Raji (cell line): Measurements from ENCODE around the gene KIAA1191.

Experiments used
- POLR2A ChIP-seq: IDR thresholded peaks from 2 replicates; pipeline ENCODE4 v1.6.1; 2011; ENCODE audit warnings: low read depth, low read length, control low read depth; ENCODE audit not compliant: insufficient read depth

KIAA1191 gene

DNA sequence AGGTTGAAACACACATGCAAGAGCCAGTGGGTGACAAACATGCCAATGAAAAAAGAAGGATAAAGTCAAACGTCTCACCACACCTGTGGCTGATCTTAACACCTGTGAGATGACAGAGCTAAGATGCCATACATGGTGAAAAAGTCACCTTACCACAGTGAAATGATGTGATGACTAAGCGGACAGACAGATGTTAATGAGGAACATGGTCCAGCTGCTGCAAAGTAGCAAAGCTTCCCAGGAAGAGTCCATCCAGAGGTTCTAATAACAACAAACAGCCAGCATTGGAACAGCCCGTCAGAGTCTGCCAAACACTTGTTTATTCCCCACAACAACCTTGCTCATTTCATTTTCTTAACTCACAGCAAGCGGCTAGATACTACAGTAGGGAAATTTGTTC lies 1.9 kb downstream of the KIAA1191 start:
- TF ChIP-seq POLR2A = no peak

DNA sequence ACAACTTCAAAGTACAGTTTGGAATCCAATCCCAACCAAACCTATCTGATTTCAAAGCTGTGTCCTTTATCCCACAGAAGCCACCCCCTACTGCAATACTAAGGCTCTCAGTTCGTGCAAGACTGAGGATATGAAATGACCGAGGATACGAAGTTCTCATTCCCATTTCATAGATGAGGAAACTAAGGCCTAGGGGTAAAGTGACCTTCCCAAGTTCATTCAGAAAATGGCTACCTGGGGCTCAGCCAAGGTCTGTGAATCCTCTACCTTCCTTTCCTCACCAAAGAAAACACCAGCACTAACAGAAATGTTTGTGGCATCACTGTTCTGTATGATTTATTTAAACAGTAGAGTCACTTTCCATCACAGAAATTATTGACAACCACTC lies 5.4 kb downstream of the KIAA1191 start:
- TF ChIP-seq POLR2A = no peak

DNA sequence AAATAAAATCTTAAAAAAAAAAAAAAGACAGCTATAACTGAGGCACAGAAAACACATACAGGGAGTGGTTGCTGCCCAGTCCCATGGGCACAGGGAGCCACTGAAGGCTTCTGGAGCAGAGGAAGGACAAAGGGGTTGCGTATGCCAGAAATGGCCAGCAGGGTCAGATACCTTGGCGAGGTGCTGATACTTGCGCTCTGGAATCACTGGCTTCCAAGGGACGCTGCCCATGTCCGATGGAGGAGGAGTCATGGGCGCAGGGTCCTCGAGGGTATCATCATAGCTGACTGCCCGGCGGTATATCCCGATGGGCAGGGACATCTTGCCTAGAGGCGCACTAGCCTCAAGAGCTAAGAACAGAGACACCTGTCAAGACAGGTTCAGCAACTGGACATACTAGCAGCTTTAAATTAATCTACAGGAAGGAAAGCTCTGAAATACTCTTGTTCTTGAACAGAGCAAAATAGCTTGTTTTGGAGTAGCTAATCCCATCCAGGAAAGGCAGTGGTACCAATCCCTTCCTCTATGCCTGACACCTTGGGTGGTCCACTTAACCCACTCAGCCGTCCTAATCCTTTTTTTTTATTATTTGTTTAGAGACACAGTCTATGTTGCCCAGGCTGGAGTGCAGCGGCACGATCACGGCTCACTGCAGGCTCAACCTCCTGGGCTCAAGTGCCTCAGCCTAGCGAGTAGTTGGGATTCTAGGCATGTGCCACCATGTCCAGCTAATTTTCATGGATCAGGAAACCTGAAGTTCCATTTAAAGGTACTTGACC lies 6.0 kb downstream of the KIAA1191 start:
- no peak for TF ChIP-seq POLR2A

DNA sequence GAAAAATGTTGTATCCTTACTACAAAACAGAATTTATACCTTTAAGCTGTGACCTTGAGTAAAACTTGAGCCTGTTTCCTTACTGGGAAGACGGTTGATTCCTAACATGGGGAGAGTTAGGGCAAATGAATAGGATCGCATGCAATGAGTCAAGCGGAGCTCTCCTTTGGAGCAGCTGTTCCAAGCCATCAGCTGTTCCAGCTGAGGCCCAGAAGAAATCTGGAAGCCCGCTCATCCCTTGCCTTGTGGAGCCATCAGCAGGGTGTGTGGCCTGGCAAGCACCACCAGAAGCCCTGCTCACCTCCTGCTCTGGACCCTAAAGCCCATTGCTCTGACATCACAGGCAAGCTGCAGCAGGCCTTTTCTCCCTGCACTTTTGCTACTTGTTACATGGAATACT lies 8.0 kb downstream of the KIAA1191 start:
- no peak for TF ChIP-seq POLR2A

DNA sequence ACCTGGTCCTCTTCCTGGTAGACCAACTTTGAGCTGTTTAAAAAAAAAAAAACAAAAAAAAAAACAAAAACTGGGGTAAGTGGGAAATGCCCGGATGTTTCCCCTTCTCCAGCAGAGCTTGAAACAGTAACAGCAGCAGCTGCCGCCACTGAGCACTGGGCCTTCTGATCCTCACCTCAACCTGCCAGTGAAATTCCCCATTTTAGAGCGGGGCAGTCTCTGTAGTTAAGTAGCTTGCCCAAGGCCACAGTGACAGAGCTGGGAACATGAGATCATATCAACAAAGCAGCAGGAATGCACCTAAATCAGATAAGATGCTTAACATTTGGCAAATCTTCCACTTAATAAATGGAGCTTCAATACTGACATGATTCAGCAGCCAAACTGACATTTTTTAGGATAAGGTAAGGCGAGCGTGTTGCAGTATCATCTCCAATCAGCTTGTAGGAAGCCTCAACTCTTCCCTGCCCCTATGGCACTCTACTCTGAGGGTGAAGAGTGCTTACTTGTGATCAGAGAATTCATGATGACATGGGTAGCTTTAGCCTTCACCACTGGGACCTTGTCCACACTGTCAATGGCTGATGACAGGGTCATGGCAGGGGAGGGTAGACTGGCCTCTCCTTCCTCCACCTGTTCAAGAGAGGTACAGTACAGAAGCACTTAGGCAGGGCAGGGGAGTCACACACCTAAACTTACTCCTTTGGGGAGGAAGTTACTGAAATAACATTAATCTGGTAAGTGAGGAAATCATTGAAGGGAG lies 9.3 kb downstream of the KIAA1191 start:
- no peak for TF ChIP-seq POLR2A

DNA sequence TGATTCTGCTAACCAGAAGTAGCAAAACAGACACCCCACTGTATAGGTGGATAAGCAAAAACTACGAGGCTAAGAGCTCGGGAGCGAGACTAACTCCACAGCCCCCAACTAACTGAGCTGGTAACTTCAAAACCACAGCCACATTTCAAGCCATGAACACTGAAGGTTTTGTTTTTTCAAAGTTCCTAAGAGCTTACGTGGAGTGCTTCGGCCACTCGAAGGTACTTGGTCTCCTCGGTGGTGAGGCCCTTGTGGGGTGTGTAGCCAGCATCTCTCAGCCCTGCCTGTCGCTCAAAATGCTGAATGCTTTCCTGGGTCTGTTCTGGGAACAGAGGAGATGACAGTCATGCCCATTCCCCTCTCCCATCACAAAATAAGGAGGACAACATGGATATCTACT lies 11.1 kb downstream of the KIAA1191 start:
- no peak for TF ChIP-seq POLR2A

DNA sequence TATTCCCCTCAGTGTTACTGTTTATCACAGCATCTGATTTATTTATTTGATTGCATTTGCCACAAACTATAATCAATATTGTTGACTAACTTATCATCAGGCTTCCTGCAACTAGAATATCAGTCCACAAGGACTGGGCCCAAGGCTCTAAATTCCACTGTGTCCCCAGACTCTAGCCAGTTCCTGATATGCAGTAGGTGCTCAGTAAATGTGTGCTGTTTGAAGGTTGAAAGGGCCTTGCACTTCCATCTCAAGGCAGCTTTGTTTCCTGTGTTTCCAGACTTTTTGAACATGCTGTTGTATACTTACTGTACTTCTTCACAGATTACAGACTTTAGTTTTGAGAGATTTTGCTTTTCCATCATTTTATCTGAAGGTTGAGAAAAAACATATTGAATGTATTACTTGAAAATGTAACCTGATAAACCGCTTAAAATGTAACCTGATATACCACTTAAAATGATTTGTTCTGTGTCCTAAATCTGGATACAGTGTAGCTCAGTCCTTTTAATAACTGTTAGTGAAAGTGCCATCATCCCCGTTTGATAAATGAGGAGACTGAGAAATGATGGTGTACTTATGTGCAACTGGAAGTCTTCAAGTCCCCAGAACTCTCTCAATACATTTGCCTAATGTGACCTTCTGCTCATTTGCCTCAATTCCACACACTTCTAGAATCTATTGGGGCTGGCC lies 18.7 kb downstream of the KIAA1191 start:
- TF ChIP-seq POLR2A = no peak

DNA sequence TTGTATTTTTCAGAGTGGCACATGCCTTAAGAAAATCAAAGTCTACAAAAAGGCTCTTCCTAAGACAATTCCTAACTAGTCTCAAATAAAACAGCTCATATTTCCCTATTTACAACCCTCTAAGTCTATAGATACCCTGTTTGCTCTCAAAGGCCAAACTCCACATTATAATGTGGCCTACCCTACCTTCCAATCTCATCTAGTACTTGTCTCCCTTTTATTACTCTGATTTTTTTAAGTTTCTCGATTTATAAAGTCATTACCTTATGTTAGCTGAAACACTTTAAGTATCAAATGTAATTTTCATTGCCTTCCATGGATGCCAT lies 19.4 kb downstream of the KIAA1191 start:
- TF ChIP-seq POLR2A = no peak

DNA sequence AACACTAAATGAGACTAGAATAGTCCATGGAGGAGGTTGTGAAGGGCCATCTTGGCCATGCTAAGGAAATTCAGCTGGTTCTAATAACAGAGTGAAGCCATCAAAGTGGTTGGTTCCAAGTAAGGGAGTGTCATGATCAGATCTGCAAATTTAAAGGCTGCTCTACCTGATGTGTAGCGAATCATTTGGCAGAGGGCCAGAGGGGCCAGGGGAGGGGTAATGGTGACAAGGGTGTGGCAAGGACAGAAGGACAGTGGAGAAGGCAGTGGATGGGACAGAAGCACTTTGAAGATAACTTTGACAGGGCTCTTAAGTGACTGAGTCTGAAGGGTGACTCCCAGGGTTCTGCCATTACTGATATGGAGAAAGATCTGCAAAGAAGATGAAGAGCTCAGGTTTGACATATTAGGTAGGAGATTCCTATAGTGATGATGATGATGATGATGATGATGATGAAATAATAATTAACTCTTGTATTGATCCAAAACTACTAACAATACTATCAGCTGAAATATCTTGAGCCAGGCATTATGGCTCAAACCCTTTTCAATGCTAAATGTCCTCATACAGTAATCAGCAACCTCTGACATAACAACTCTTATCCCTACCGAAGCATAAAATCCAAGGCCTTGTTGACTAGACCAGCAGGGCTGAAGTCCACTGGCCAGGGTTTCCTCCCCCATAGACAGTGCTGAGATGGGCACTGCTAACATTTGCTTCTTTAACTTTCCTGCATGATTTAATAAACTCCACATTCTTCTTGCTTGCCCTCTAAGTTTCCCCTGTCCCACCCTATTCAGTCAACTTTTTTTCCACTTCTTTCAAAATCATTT lies 20.0 kb downstream of the KIAA1191 start:
- no peak for TF ChIP-seq POLR2A

DNA sequence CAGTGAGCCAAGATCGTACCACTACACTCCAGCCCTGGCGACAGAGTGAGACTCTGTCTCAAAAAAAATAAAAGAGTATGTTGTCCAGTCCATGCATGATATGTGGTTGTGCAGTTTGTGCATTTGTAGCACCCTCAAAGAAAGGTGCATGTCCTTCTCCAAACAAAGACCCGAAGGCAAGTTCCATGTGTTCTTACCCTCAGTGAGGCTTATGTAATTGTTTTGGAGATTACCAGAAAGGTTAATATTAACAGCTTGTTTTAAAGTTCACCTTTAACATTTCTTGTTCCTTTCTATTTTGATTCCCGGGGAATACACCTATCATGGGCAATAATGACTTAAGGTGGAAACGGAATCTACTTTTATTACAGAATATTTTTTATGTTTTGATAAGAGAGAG lies 22.3 kb downstream of the KIAA1191 start:
- TF ChIP-seq POLR2A = no peak

DNA sequence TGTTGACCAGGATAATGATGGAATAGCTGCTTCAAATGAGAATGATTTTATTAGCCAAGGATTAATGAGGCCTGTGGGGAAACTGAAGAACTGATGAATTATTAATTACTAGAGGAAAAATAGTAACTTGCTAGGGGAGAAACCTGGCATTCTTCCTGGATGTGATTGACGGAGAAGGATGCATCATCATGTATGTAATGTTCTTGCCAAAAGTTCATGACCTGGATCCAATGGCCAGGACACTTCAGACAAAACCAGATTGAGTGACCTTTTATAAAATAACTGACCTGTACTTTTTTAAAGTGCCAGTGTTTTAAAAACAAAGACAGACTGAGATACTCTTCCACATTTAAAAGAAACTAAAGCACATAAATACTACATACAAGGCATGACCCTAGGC lies 23.7 kb downstream of the KIAA1191 start:
- no peak for TF ChIP-seq POLR2A

DNA sequence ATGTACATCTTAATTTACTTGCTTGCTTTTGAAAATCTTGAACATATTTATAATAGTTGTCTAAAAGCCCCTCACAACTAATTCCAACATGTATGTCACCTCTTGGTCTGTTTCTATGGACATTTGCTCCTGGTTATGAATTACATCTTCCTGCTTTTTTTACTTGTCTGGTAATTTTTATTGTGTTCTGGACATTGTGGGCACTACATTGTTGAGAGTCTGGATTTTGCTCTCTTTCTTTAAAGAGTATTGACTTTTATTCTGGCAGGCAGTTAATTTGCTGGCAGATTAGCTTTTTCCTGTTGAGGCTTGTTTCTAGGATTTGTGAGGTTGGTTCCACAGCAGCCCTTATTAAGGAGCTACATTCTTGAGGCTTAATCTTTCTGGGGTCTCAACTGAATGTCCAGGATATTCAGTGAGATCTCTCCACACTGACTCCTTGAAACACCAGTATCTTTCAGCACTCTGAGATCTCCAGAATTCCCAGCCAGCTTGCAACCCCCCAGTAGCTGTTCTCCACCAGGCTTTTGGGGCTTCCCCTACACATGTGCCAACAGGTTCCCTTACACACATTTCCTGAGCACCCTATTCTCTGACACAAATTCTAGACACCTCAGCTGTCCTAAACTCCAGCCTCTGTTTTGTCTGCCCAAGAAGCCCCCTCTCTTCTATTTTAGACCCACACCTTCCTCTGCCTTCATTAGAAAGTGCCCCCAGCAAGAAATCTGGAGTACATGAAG lies 27.4 kb downstream of the KIAA1191 start:
- TF ChIP-seq POLR2A = no peak

DNA sequence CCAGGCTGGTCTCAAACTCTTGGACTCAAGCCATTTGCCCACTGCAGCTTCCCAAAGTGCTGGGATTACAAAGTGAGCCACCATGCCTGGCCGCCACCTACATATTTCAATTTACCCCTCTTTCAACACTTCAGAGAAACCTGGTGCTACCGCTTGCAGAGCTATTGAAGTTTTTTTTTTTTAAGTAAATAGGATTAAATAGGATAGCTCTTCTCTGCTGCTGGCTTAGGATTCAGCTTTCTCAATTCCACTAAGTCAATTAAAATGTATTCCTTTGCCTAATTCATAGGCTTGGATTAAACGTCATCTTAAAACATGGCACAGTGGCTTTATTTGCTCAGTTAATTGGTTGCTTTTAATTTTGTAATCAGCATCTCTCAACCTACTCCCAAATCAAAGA lies 41.0 kb downstream of the KIAA1191 start:
- no peak for TF ChIP-seq POLR2A

DNA sequence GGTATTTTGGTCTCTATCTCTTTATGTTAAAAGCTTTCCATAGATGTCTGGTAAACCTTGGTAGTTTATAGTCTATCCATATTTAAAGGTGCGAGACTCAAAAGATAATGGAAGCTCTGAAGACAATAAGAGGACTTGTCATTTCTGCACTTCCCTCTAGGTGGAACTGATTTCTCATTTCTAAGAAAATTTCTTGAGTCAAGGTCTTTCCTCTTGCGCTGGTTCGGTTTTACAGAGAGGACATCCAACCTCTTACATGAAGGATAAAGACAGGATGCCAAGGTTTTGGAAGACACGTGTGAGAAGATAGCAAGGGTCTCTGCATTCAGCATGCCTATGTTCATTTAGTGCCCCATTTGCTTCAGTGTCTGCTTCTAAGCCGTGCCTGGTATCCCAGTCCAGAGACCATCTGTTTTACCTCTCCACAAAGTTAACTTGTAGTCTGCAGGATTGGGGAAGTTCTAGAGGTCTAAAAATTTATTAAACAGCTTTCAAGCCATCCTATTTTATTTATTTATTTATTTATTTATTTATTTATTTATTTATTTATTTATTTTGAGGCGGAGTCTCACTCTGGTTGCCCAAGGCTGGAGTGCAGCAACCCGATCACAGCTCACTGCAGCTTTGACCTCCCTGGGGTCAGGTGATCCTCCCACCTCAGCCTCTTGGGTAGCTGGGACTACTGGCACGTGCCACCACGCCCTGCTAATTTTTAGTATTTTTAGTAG lies 41.6 kb downstream of the KIAA1191 start:
- TF ChIP-seq POLR2A = no peak
